ENCODE measurements around the gene NEURL1B. TPM values are rescaled to one million over a fixed set of nuclear protein-coding genes. Genes with fewer than 3 reads are reported as not detected.

The NEURL1B gene
- total and polyA plus RNA-seq, 2 experiments from 2014 or later, result 0.65 to 5.8 TPM

DNA sequence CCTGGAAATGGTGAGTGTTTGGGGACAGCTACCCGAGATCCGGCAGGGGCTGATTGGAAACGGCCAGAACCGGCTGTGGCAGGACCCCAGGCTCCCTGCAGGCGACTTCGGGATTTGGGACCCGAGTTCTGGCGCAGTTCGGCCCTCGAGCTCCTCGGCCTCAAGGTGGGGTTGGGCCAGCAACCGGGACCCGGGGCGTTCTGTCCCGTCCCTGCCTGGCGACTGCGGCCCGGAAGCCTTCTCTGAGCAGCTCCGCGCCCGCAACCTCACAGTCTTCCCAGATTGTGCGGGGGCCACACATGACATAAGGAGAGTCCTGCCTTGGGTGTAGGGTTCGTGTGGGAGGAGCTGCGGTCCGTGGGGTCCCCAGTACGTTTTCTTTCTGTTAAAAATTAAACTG, 23.2 kb upstream of the NEURL1B start:
- no peak overlapping the region for H2AFZ ChIP-seq
- TF ChIP-seq EZH2phosphoT487 (IDR thresholded peaks at IDR 0.05; ENCODE audit: low read depth, severe bottlenecking, unreplicated experiment) (no peak), EZH2 (IDR thresholded peaks at IDR 0.05; ENCODE audit: borderline replicate concordance) (no peak)
- TF ChIP-seq, protein P1, sequence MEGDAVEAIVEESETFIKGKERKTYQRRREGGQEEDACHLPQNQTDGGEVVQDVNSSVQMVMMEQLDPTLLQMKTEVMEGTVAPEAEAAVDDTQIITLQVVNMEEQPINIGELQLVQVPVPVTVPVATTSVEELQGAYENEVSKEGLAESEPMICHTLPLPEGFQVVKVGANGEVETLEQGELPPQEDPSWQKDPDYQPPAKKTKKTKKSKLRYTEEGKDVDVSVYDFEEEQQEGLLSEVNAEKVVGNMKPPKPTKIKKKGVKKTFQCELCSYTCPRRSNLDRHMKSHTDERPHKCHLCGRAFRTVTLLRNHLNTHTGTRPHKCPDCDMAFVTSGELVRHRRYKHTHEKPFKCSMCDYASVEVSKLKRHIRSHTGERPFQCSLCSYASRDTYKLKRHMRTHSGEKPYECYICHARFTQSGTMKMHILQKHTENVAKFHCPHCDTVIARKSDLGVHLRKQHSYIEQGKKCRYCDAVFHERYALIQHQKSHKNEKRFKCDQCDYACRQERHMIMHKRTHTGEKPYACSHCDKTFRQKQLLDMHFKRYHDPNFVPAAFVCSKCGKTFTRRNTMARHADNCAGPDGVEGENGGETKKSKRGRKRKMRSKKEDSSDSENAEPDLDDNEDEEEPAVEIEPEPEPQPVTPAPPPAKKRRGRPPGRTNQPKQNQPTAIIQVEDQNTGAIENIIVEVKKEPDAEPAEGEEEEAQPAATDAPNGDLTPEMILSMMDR (IDR thresholded peaks at IDR 0.05; ENCODE audit: poor library complexity), result no peak
- H3K79me2 ChIP-seq, result no peaks in the 10 kb centered on the region
- no peaks in the 10 kb centered on the region for H3K27me3 ChIP-seq
- 89% methylated on average over 25 of the region's 26 CpGs for WGBS (ENCODE audit: low lambda C conversion rate, missing lambda C conversion rate)
- no peaks in the 10 kb centered on the region for H3K9me3 ChIP-seq (ENCODE audit: low read depth)
- H3K4me3 ChIP-seq, result no peak overlapping the region
- H3K36me3 ChIP-seq (replicated peaks; ENCODE audit: insufficient read depth, low read depth), result no peaks in the 10 kb centered on the region
- H3K27ac ChIP-seq, result no peak overlapping the region
- H3K4me1 ChIP-seq (ENCODE audit: insufficient read depth), result no peaks in the 10 kb centered on the region
- H3K4me2 ChIP-seq, result no peak overlapping the region
- no peaks in the 10 kb centered on the region for H4K20me1 ChIP-seq (ENCODE audit: insufficient read depth, poor library complexity, severe bottlenecking)
- no peaks in the 10 kb centered on the region for H3K9me2 ChIP-seq (replicated peaks; ENCODE audit: insufficient read depth)
- no peak for DNase-seq (ENCODE audit: low spot score)

DNA sequence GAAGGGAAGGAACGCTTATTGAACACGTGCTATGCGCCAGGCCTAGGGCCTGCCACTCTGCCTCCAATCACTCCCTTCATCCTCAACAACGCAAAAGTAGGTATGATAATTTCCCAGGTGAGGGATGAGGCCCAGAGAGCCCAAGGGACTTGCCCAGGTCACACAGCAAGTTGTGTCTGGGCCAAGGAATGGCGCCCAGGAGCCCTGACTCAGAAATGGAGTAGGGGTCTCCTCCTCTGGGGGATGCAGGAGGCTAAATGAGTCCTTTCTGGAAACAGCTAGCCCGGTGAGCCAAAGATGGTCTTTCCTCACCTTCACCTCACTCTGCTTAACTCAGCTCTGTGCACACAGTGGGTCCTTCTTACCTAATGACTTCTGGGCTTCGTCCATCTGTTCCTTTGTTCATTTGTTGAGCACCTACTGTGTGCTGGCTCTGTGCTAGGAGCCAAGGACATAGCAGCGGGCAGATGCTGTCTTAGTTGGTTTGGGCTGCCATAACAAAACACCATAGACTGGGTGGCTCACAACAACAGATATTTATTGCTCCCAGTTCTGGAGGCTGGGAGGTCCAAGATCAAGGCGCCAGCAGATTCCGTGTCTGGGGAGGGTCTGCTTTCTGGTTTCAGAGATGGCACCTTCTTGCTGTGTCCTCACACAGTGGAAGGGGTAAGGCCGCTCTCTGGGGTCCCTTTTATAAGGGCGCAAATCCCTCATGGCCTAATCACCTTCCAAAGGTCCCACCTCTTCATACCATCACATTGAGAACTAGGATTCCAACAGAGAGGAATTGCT, 22.3 kb upstream of the NEURL1B start:
- no peaks in the 10 kb centered on the region for H4K20me1 ChIP-seq (ENCODE audit: insufficient read depth, poor library complexity, severe bottlenecking)
- 92% methylated on average over 12 of the region's 12 CpGs for WGBS (ENCODE audit: low lambda C conversion rate, missing lambda C conversion rate)

DNA sequence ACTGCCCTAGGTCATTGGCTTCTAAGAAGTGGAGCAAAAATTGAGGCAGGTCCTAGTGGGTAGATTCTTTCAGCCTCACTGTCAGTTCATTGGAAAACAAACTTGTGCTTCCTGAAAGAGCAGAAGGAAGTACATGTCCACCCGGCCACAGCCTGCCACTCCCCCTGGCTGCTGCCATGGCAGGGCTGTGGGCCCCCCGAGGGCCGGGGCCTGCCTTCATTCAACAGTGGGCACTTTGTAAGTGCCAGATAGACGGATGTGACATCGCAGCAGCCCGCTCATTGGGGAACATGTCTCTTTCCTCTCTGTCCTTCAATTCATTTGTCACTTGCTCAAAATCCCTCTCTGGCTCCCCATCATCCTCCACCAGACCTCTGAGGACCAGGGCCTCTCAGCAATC, 20.6 kb upstream of the NEURL1B start:
- Histone ChIP-seq H3K36me3 (replicated peaks; ENCODE audit: insufficient read depth, low read depth) (no peaks in the 10 kb centered on the region), H2AFZ (no peak overlapping the region), H3K79me2 (no peaks in the 10 kb centered on the region), H4K20me1 (ENCODE audit: insufficient read depth, poor library complexity, severe bottlenecking) (no peaks in the 10 kb centered on the region), H3K9me2 (replicated peaks; ENCODE audit: insufficient read depth) (no peaks in the 10 kb centered on the region), H3K4me3 (no peak overlapping the region), H3K4me2 (no peak overlapping the region), H3K27ac (no peak overlapping the region), H3K9me3 (ENCODE audit: low read depth) (no peaks in the 10 kb centered on the region), H3K27me3 (no peaks in the 10 kb centered on the region), H3K4me1 (ENCODE audit: insufficient read depth) (no peaks in the 10 kb centered on the region)
- 68% methylated on average over 6 of the region's 6 CpGs for WGBS (ENCODE audit: low lambda C conversion rate, missing lambda C conversion rate)
- TF ChIP-seq EZH2 (IDR thresholded peaks at IDR 0.05; ENCODE audit: borderline replicate concordance), result no peak
- TF ChIP-seq, protein P1 (IDR thresholded peaks at IDR 0.05; ENCODE audit: poor library complexity), result no peak
- no peak for TF ChIP-seq EZH2phosphoT487 (IDR thresholded peaks at IDR 0.05; ENCODE audit: low read depth, severe bottlenecking, unreplicated experiment)
- no peak for DNase-seq (ENCODE audit: low spot score)

More for the DNA sequence above, 22.3 kb upstream of the NEURL1B start:
- Histone ChIP-seq H3K9me3 (ENCODE audit: low read depth) (no peaks in the 10 kb centered on the region), H3K79me2 (no peaks in the 10 kb centered on the region), H3K4me1 (ENCODE audit: insufficient read depth) (no peaks in the 10 kb centered on the region), H3K27me3 (no peaks in the 10 kb centered on the region), H3K4me3 (no peak overlapping the region), H3K9me2 (replicated peaks; ENCODE audit: insufficient read depth) (no peaks in the 10 kb centered on the region), H3K4me2 (no peak overlapping the region), H3K36me3 (replicated peaks; ENCODE audit: insufficient read depth, low read depth) (no peaks in the 10 kb centered on the region), H3K27ac (no peak overlapping the region), H2AFZ (no peak overlapping the region)
- no peak for DNase-seq (ENCODE audit: low spot score)
- TF ChIP-seq, protein P1 (IDR thresholded peaks at IDR 0.05; ENCODE audit: poor library complexity), result no peak
- no peak for TF ChIP-seq EZH2 (IDR thresholded peaks at IDR 0.05; ENCODE audit: borderline replicate concordance)
- TF ChIP-seq EZH2phosphoT487 (IDR thresholded peaks at IDR 0.05; ENCODE audit: low read depth, severe bottlenecking, unreplicated experiment), result no peak

All from hepatocyte (in vitro differentiated cells).